ENCODE data around the gene BRSK2.

Gene BRSK2

DNA sequence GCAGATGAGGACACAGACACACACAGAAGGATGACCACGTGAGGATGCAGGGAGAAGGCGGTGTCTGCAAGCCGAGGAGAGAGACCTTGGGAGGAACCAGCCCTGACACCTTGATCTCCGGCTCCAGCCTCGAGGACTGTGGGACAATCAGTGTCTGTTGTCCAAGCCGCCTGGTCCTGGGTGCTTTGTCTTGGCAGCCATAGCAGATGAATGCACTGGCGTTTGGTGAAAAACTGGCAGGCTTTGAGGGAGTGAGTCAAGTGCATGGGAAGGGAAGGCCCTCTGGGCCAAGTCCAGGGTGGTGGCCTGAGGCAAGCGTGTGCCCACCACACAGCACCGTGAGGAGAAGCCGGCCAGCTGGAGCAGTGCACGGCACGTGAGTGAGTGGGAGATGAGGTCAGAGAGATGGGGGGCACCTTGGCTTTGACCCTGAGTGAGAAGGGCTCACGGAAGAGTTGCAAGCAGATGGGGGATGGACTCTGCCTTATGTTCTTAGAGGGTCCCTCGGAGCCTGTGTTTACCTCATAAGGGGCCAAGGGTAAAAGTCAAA lies 12.4 kb upstream of the BRSK2 start:
- no peak for DNase-seq

DNA sequence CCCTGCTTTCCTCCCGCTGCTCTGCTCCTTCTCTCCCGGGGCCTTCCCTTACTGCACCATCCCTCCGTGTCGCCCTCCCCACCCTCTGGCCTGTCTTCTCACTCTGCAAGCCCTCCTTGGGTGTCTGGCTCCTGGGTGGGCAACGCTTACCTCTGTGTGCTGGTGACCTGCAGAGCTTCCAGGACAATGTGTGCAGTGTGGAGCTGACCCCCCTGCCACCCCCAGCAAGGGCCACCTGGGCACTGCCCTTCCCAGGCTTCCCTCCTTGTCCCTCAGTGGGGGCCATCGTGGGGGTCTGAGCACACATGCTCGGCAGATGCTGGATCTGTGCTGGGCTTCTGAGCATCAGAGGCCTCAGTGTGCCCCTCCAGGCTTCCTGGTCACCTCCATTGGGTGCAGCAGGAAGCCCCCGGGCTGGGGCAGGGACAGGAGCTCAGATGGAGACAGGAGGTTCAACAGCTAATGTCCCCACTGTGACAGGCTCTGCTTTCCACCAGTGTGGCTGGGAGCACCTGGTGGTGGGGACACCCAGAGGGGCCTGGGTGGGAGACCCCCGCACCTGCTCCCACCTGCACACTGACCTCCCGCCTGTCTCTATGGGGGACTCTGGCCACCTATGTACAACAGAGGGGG lies 7.8 kb upstream of the BRSK2 start:
- DNase-seq, result no peak

- DNase-seq, result no peak
Measured at GRCh38 chr11:1382429-1382828, 7.3 kb upstream of the BRSK2 start.

- DNase-seq, result peak; percentile 91
Measured at GRCh38 chr11:1382831-1383607, 6.7 kb upstream of the BRSK2 start.

GRCh38 chr11:1384199-1384970 lies 5.3 kb upstream of the BRSK2 start:
- DNase-seq, result no peak

- DNase-seq, result no peak
Measured at GRCh38 chr11:1387521-1387920, 2.2 kb upstream of the BRSK2 start.

- no peak for DNase-seq
Measured at GRCh38 chr11:1387961-1388762, 1.6 kb upstream of the BRSK2 start.

DNA sequence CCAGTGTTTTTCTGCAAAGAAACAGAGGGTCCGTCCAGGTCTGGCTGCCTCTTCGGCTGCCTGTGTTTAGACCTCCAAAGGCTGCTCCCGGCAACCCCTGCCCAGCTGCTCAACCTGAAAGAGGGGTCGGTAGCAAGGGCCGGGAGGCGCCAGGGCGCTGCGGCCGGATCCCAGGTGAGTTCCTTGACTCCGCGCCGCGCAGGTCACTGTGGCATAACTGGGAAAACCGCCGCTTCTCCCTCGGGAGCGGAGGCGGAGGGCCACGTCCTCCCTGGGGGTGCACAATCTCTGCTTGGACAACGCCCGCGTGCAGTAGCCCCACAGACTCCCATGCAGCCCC lies 1.0 kb upstream of the BRSK2 start:
- DNase-seq, result no peak

GRCh38 chr11:1389103-1389931 lies 417 bp upstream of the BRSK2 start:
- peak; percentile 98 for DNase-seq

DNA sequence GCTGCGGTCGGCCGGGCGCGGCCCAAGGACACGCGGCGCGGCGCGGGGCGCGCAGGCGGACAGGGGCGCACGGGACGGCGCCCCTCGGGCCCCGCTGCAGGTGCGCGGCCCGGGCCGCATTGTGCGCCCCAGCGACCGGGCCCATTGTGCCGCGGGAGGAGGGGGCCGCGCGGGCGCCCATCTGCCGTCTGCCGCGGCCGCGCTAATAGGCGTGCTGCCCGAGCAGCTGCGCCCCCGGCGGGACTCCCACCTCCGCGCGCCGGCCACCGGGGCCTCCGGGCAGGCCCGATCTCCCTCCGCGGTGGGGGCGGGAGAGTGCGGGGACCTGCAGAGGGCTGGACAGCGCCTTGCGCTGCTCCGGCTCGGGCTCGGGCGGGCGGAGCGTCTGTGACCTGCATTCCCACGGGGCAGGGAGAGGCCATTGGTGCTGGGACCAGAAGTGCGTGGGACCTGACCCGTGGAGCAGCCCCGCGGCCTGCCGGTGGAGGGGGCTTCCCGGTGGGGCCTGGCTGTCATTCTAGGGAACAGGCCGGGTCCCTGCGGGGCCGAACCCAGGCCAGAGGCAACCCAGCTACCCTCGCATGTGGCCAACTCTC lies 933 bp downstream of the BRSK2 start:
- DNase-seq, result peak; percentile 64

DNA sequence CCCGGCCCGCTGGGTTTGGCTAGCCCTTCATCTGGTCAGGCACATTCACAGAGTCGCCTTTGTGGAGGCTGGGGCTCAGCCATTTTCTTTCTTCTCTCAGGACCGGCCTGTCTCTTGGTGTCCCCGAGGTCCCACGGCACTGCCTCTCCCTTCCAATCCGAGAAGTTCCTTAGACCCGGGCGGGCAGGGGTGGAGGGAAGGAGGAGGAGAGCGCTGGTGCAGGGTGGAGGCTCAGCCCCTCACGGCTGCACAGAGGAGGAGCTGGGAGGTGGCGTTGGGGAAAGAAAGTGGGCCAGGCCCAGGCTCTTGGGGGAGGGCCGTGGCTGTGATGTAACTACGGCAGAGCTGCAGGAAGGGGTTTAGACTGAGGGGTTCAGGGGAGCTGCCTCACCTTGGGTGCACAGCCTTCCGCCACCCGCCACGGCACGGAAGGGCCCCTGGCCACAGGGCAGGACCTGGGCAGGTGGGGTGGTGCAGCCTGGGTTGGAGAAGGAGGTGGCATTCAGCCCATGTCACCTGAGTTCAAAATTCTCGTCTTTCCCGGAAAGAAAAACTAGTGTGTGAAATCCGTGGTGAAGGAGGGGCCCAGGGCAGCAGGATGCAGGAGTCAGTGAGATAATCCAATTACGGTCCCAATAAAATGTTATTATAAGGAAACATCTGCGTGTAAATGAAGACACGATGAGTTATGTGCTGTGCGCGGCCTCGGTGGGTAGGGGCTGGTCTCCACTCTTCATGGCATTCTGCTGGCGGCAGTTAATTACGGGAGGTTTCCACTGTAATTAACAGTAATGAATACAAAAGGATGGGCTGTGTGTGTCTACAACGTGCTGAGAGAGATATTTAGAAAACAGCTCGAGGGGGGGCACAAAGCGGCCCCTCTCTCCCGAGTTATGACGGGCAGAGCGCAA lies 1.7 kb downstream of the BRSK2 start:
- DNase-seq, result no peak

DNA sequence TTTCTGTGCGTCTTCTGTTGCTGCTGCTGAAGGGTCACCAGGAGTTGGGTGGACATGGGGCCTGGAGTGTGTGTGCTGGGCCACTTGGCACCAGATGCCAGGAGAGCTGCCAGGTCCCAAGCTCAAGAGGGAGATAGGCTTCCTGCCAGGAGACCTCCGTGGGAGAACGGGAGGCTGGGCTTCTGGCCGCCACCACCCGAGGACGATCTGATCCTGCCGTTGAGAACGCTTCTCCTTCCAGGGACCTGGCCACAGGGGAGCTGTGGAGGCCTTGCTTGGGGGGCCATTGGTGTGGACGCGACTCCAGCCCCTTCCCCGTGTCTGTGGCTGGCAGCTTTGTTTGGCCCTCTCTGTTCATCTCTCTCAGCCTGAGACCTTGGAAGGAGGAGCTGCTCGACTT lies 2.4 kb downstream of the BRSK2 start:
- no peak for DNase-seq

GRCh38 chr11:1392561-1392960 lies 2.8 kb downstream of the BRSK2 start:
- no peak for DNase-seq

DNA sequence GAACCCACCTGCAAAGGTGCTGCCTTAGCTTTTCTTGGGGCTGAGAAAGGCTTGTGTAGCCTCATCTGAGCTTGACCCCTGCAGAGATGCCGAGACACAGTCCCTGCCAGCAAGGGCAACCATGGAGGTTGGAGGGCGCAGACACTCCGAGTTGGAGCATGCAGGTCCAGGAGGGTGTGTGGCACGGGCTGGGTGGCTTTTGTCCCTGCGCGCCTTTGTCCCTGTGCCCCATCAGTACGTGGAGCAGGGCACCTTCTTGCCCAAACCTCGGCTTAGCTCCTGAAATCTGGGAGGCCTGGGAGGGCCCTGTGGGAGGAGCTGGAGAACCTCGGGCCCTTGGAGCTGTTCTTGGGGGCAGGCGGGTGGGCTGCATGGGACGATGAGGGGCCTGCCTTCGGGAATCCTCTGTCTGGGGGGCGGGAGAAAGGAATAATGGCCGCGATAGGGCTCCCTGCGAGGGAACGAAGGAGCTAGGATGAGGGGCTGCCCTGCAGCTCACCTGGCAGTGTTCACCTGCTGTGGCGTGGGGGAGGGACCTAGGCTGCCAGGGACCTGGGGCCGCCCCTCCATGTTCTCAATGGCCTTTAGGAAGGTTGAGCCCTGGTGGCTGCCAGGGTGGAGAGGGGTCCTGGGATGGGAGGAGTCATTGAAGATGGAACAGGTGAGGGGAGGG lies 3.4 kb downstream of the BRSK2 start:
- DNase-seq, result no peak

- no peak for DNase-seq
Measured at GRCh38 chr11:1394936-1395772, 5.4 kb downstream of the BRSK2 start.

DNA sequence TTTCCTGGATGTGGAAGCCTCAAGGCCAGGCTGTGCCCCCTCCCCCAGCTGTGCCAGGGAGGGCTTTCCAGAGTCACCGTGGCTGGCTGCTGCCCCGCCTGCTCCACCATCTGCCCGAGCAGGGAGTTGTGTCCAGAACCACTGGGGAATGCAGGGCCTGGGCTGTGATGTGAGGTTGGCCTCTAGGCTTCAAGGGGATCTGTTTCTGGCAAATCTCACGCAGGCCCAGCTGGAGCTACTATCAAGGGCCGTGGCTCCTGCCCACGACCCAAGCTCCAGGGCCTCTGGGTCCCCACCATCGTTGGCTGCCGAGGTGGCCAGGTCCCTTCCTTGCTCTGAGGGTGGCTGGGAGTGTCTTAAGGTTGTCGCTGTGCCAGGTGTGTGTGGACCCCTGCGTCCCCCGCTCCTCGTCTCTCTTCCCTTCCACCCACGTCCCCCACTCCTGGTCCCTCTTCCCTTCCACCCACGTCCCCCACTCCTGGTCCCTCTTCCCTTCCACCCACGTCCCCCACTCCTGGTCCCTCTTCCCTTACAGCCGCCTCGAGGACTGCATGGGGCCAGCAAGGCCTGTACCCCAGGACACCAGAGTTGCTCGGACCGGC lies 6.1 kb downstream of the BRSK2 start:
- no peak for DNase-seq

DNA sequence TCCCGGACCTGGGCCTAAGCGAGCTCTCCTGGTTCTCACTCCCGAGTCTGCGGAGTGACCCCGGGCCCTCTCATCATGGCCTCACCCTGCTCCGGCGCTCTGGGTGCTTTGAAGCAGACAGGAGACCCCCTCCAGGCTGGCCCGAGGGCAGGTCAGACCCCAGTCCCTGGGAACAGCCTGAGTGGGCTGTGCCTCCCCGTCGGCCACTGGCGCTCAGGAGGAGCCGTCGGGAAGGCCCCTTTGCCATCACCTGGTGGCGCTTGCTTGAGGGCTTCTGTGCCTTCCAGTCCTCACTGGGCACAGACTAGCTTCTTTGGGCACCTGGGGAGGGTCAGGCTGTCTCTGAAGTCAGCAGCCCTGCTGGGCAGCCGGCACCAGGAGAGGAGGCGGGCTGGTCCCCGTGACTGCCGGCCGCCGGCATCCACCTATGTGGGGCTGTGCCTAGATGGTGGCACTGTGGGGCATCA lies 6.7 kb downstream of the BRSK2 start:
- DNase-seq, result no peak

GRCh38 chr11:1397146-1397861 lies 7.6 kb downstream of the BRSK2 start:
- no peak for DNase-seq

Measured in activated CD8-positive, alpha-beta memory T cell treated with anti-CD3 and anti-CD28 coated beads for 24 hours (primary cell).